AG08396 (cell line): ENCODE data around the gene PPP1R37.
"Not testable (repeated sequence)": the region's sequence is repeated elsewhere in the genome, so short reads cannot be mapped to it uniquely, and the experiment has no call there.

Experiments
- DNase-seq: peaks from one replicate; pipeline ENCODE4 v3.0.0; 2012; ENCODE audit warnings: low spot score, mixed read lengths

Gene PPP1R37

GRCh38 chr19:45095496-45096413 is 2.8 kb downstream of the PPP1R37 start:
- no peak for DNase-seq

- DNase-seq = no peak
Measured at GRCh38 chr19:45096700-45097099, 3.7 kb downstream of the PPP1R37 start.

GRCh38 chr19:45097450-45097775 is 4.4 kb downstream of the PPP1R37 start:
- DNase-seq = no peak

GRCh38 chr19:45097776-45098520 is 5.0 kb downstream of the PPP1R37 start:
- peak; percentile 92 for DNase-seq

GRCh38 chr19:45098521-45099466 is 5.8 kb downstream of the PPP1R37 start:
- no peak for DNase-seq

- no peak for DNase-seq
Measured at GRCh38 chr19:45099467-45100191, 6.7 kb downstream of the PPP1R37 start.

- no peak for DNase-seq
Measured at GRCh38 chr19:45100201-45100600, 7.2 kb downstream of the PPP1R37 start.

GRCh38 chr19:45100846-45101252 is 7.9 kb downstream of the PPP1R37 start:
- no peak for DNase-seq

GRCh38 chr19:45101806-45102205 is 8.8 kb downstream of the PPP1R37 start:
- no peak for DNase-seq

GRCh38 chr19:45102481-45102880 is 9.5 kb downstream of the PPP1R37 start:
- DNase-seq = no peak

GRCh38 chr19:45103156-45103507 is 10.2 kb downstream of the PPP1R37 start:
- no peak for DNase-seq

GRCh38 chr19:45103508-45104319 is 10.7 kb downstream of the PPP1R37 start:
- DNase-seq = no peak

GRCh38 chr19:45104658-45105349 is 11.8 kb downstream of the PPP1R37 start:
- DNase-seq = no peak

- DNase-seq = not testable (repeated sequence)
Measured at GRCh38 chr19:45106363-45106762, 13.4 kb downstream of the PPP1R37 start.

- no peak for DNase-seq
Measured at GRCh38 chr19:45107621-45108150, 14.7 kb downstream of the PPP1R37 start.

GRCh38 chr19:45110851-45111266 is 17.9 kb downstream of the PPP1R37 start:
- DNase-seq = no peak

GRCh38 chr19:45112111-45112827 is 19.3 kb downstream of the PPP1R37 start:
- DNase-seq = no peak

GRCh38 chr19:45113628-45114027 is 20.6 kb downstream of the PPP1R37 start:
- DNase-seq = no peak

- no peak for DNase-seq
Measured at GRCh38 chr19:45114116-45114515, 21.1 kb downstream of the PPP1R37 start.
